GM18951 (cell line): ENCODE data around the gene HNRNPA2B1.
"Not testable (repeated sequence)": the region's sequence is repeated elsewhere in the genome, so short reads cannot be mapped to it uniquely, and the experiment has no call there.

Experiments
- POLR2A ChIP-seq: IDR thresholded peaks from 4 replicates; pipeline ENCODE4 v1.6.1; 2011; ENCODE audit warnings: mild to moderate bottlenecking; ENCODE audit not compliant: insufficient read length, insufficient read depth; ENCODE audit errors: extremely low read depth
- in situ Hi-C: fragments of 300-500 bp; cut with MboI; formaldehyde crosslinking; loops from one replicate; pipeline ENCODE4 v1.12.0; 2022; ENCODE audit warnings: low sequenced_read_pairs, mixed read lengths, inconsistent platforms; ENCODE audit not compliant: unreplicated experiment

HNRNPA2B1 gene

GRCh38 chr7:26155531-26156375 is 44.8 kb downstream of the HNRNPA2B1 start:
- TF ChIP-seq POLR2A: no peak
- in situ Hi-C loops: no loop called here

GRCh38 chr7:26153823-26154783 is 46.4 kb downstream of the HNRNPA2B1 start:
- peak; percentile 24 for TF ChIP-seq POLR2A
- in situ Hi-C loops: no loop called here

GRCh38 chr7:26153241-26153822 is 47.2 kb downstream of the HNRNPA2B1 start:
- TF ChIP-seq POLR2A: no peak
- in situ Hi-C loops: no loop called here

GRCh38 chr7:26152782-26153240 is 47.7 kb downstream of the HNRNPA2B1 start:
- in situ Hi-C loops: not testable (repeated sequence)

- in situ Hi-C loops: no loop called here
- peak; percentile 86 for TF ChIP-seq POLR2A
These were observed 48.4 kb downstream of the HNRNPA2B1 start, which contains the start of gene NFE2L3 for GRCh38 chr7:26151953-26152781. Gene NFE2L3, plus strand, starts transcription at chr7:26152198. Its CDS starts 301 bp downstream, at chr7:26152499.

GRCh38 chr7:26151650-26151952 is 48.9 kb downstream of the HNRNPA2B1 start:
- in situ Hi-C loops: no loop called here
- no peak for TF ChIP-seq POLR2A

GRCh38 chr7:26151096-26151495 is 49.5 kb downstream of the HNRNPA2B1 start:
- in situ Hi-C loops: no loop called here
- no peak for TF ChIP-seq POLR2A

- in situ Hi-C loops: no loop called here
- no peak for TF ChIP-seq POLR2A
These were observed 51.1 kb downstream of the HNRNPA2B1 start for GRCh38 chr7:26149391-26149977.

GRCh38 chr7:26148307-26148700 is 52.2 kb downstream of the HNRNPA2B1 start:
- in situ Hi-C loops: not testable (repeated sequence)

GRCh38 chr7:26147646-26148306 is 52.8 kb downstream of the HNRNPA2B1 start:
- in situ Hi-C loops: not testable (repeated sequence)

GRCh38 chr7:26147030-26147429 is 53.5 kb downstream of the HNRNPA2B1 start:
- in situ Hi-C loops: no loop called here
- TF ChIP-seq POLR2A: no peak

GRCh38 chr7:26145238-26145637 is 55.3 kb downstream of the HNRNPA2B1 start:
- no peak for TF ChIP-seq POLR2A
- in situ Hi-C loops: no loop called here
